GM12891 (cell line): ENCODE measurements around the gene LCOR.

Experiments
- PAX5 ChIP-seq: IDR thresholded peaks from 2 replicates; pipeline ENCODE4 v1.6.1; 2011; ENCODE audit warnings: low read length, moderate library complexity, mild to moderate bottlenecking; ENCODE audit not compliant: insufficient read depth, severe bottlenecking
- POLR2AphosphoS5 ChIP-seq: IDR thresholded peaks from 2 replicates; pipeline ENCODE4 v1.6.1; 2011; ENCODE audit warnings: low read depth, low read length, control low read depth

DNA sequence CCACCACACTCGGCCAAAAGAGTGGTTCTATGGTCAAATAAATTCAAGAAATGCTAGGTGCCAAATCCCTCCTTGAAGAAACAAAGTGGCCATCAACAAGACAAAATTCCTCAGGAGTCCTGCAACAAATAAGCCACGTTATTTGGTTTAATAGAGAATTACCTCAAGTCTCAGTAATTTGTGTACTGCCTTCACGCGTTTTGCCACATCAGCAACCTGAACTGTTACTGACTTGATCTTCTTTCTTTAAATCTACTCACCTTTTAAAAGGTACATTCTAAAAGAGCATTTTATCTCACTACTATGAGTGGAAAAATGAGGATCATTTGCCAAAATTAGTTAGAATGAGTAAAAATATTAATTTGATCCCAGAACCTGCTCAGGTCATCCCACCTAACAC, 34.6 kb upstream of the LCOR start:
- TF ChIP-seq POLR2AphosphoS5 (no peak), PAX5 (no peak)
